Liver (tissue), 3 donors: ENCODE results near the gene SLC25A42.
"Not testable (repeated sequence)": the region's sequence is repeated elsewhere in the genome, so short reads cannot be mapped to it uniquely, and the experiment has no call there.

Experiments used
- EGR1 ChIP-seq, 2 donors: IDR thresholded peaks; 2 replicates each; pipeline ENCODE4 v1.6.1; 2016 to 2018; ENCODE audit warnings: antibody characterized with exemption in 2 of 2, low read depth in 2 of 2
- HNF4A ChIP-seq, 2 donors: conservative IDR thresholded peaks; 2 replicates each; pipeline ENCODE4 v1.6.1; 2016; ENCODE audit warnings: antibody characterized with exemption in 2 of 2, mild to moderate bottlenecking in 2 of 2
- RXRA ChIP-seq, 2 donors: IDR thresholded peaks; 2 replicates each; pipeline ENCODE4 v1.6.1; 2017 to 2018; ENCODE audit warnings: antibody characterized with exemption in 2 of 2, mild to moderate bottlenecking in 1 of 2
- SP1 ChIP-seq: IDR thresholded peaks from 2 replicates; pipeline ENCODE4 v1.6.1; 2018; ENCODE audit warnings: antibody characterized with exemption, mild to moderate bottlenecking
- YY1 ChIP-seq: IDR thresholded peaks from 2 replicates; pipeline ENCODE4 v1.6.1; 2016; ENCODE audit warnings: antibody characterized with exemption, mild to moderate bottlenecking
- ZBTB33 ChIP-seq: IDR thresholded peaks from 2 replicates; pipeline ENCODE4 v1.6.1; 2016; ENCODE audit warnings: antibody characterized with exemption
- TF ChIP-seq, protein P1 (sequence below): fragments of 150-350 bp; IDR thresholded peaks from 2 replicates; pipeline ENCODE4 v1.5.1; 2017; ENCODE audit warnings: improper control_type of control experiment, low read depth, low read length; ENCODE audit not compliant: missing input control
- TF ChIP-seq, protein P2 (sequence below): IDR thresholded peaks from 2 replicates; pipeline ENCODE4 v1.6.1; 2016; ENCODE audit warnings: antibody characterized with exemption
- donor health status: healthy.
- donor health status: healthy.

GRCh38 chr19:19023376-19023775 lies 40.4 kb upstream of the SLC25A42 start:
- TF ChIP-seq EGR1 (IDR thresholded peaks at IDR 0.05; ENCODE audit: low read depth in 2 of 2); SP1; RXRA (IDR thresholded peaks at IDR 0.05); YY1; ZBTB33; HNF4A (conservative IDR thresholded peaks at IDR 0.05): not testable (repeated sequence)
- TF ChIP-seq, protein P1, sequence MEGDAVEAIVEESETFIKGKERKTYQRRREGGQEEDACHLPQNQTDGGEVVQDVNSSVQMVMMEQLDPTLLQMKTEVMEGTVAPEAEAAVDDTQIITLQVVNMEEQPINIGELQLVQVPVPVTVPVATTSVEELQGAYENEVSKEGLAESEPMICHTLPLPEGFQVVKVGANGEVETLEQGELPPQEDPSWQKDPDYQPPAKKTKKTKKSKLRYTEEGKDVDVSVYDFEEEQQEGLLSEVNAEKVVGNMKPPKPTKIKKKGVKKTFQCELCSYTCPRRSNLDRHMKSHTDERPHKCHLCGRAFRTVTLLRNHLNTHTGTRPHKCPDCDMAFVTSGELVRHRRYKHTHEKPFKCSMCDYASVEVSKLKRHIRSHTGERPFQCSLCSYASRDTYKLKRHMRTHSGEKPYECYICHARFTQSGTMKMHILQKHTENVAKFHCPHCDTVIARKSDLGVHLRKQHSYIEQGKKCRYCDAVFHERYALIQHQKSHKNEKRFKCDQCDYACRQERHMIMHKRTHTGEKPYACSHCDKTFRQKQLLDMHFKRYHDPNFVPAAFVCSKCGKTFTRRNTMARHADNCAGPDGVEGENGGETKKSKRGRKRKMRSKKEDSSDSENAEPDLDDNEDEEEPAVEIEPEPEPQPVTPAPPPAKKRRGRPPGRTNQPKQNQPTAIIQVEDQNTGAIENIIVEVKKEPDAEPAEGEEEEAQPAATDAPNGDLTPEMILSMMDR, result not testable (repeated sequence)
- TF ChIP-seq, protein P2, sequence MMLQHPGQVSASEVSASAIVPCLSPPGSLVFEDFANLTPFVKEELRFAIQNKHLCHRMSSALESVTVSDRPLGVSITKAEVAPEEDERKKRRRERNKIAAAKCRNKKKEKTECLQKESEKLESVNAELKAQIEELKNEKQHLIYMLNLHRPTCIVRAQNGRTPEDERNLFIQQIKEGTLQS, result not testable (repeated sequence)
